IMR-90 (cell line): ENCODE data around the gene KDSR. TPM values are rescaled to one million over a fixed set of nuclear protein-coding genes. Genes with fewer than 3 reads are reported as not detected.

Experiments used
- ATAC-seq: fragments of 200-7000 bp; cut with Tn5 transposase; 2 replicates; pipeline ENCODE4 v1.9.1; 2020; ENCODE audit warnings: low read depth, mild to moderate bottlenecking, moderate library complexity
- Bru-seq: library from RNA; stranded (reverse); fragments of 400-500 nt; gene quantifications from one replicate; lab custom pipeline; 2021; lab: Mats Ljungman, UMichigan
- BruChase-seq, 2 experiments: library from RNA; stranded (reverse); fragments of 400-500 nt; gene quantifications; one replicate each; lab custom pipeline; 2021; lab: Mats Ljungman, UMichigan
- BruUV-seq: library from RNA; stranded (reverse); fragments of 400-500 nt; replicated peaks from 2 replicates; lab custom pipeline; 2021; lab: Mats Ljungman, UMichigan
- CTCF ChIA-PET: fragments of 300-600 bp; formaldehyde crosslinking; extraction: SDS; loops from one replicate; lab custom pipeline; 2021; ENCODE audit warnings: antibody characterized with exemption; lab: Yijun Ruan, JAX
- POLR2A ChIA-PET: fragments of 300-600 bp; sonication (Branson Sonifier 250); formaldehyde crosslinking; loops from one replicate; lab custom pipeline; 2022; ENCODE audit warnings: antibody characterized with exemption; ENCODE audit not compliant: unreplicated experiment; lab: Charles Lee
- DNase-seq: peaks from one replicate; pipeline ENCODE4 v3.0.0; 2013
- H2AFZ ChIP-seq: replicated peaks from 2 replicates; pipeline ENCODE3; 2013; ENCODE audit warnings: low read length, mild to moderate bottlenecking; ENCODE audit not compliant: poor library complexity
- H2AK5ac ChIP-seq: 2 replicates; pipeline ENCODE4 v1.6.1; 2013; ENCODE audit warnings: low read depth, low read length, inconsistent platforms
- H2AK9ac ChIP-seq: replicated peaks from 2 replicates; pipeline ENCODE3; 2013; ENCODE audit warnings: mild to moderate bottlenecking, low read depth, low read length, moderate library complexity; ENCODE audit not compliant: poor library complexity
- H2BK120ac ChIP-seq: 2 replicates; pipeline ENCODE4 v1.6.1; 2013; ENCODE audit warnings: low read depth, low read length, inconsistent platforms
- H2BK15ac ChIP-seq: 3 replicates; pipeline ENCODE4 v1.6.1; 2013; ENCODE audit warnings: low read depth, low read length, inconsistent platforms
- H2BK20ac ChIP-seq: 2 replicates; pipeline ENCODE4 v1.6.1; 2013; ENCODE audit warnings: low read depth, mild to moderate bottlenecking, inconsistent platforms, low read length, moderate library complexity
- H2BK5ac ChIP-seq: 2 replicates; pipeline ENCODE4 v1.6.1; 2013; ENCODE audit warnings: mild to moderate bottlenecking, low read depth, low read length, inconsistent platforms; ENCODE audit not compliant: poor library complexity, severe bottlenecking
- H3K14ac ChIP-seq: replicated peaks from 2 replicates; pipeline ENCODE4 v1.6.1; 2013; ENCODE audit warnings: low read depth, low read length, inconsistent platforms
- H3K18ac ChIP-seq: 2 replicates; pipeline ENCODE4 v1.6.1; 2013; ENCODE audit warnings: low read depth, low read length, control low read depth
- H3K23ac ChIP-seq: 2 replicates; pipeline ENCODE4 v1.6.1; 2013; ENCODE audit warnings: low read depth, low read length, inconsistent platforms
- H3K27ac ChIP-seq: 2 replicates; pipeline ENCODE4 v1.5.1; 2013; ENCODE audit warnings: mild to moderate bottlenecking, control low read depth, low read length; ENCODE audit not compliant: insufficient read depth
- H3K27me3 ChIP-seq: 2 replicates; pipeline ENCODE4 v1.6.1; 2013; ENCODE audit warnings: low read length; ENCODE audit not compliant: control insufficient read depth, insufficient read depth
- H3K36me3 ChIP-seq: 2 replicates; pipeline ENCODE4 v1.6.1; 2013; ENCODE audit warnings: low read length, mixed read lengths; ENCODE audit not compliant: control insufficient read depth, insufficient read depth
- H3K4ac ChIP-seq: 2 replicates; pipeline ENCODE4 v1.6.1; 2013; ENCODE audit warnings: low read depth, low read length, inconsistent platforms
- H3K4me1 ChIP-seq: 2 replicates; pipeline ENCODE4 v1.6.1; 2013; ENCODE audit warnings: low read length, mixed read lengths; ENCODE audit not compliant: control insufficient read depth, insufficient read depth
- H3K4me2 ChIP-seq: 2 replicates; pipeline ENCODE4 v1.6.1; 2013; ENCODE audit warnings: low read depth, mild to moderate bottlenecking, control low read depth, low read length, moderate library complexity
- H3K4me3 ChIP-seq: 2 replicates; pipeline ENCODE4 v1.5.1; 2013; ENCODE audit warnings: low read depth, mild to moderate bottlenecking, control low read depth, low read length, moderate library complexity; ENCODE audit not compliant: insufficient read depth
- H3K56ac ChIP-seq: 2 replicates; pipeline ENCODE4 v1.6.1; 2013; ENCODE audit warnings: low read length, inconsistent platforms; ENCODE audit not compliant: insufficient read depth; ENCODE audit errors: extremely low read depth
- H3K79me1 ChIP-seq, 2 experiments: 2 replicates each; pipeline ENCODE4 v1.6.1; 2013; ENCODE audit warnings: low read length in 2 of 2, inconsistent platforms in 1 of 2, low read depth in 1 of 2
- H3K9ac ChIP-seq: 2 replicates; pipeline ENCODE4 v1.6.1; 2013; ENCODE audit warnings: low read depth, low read length, control low read depth
- H3K9me1 ChIP-seq: 2 replicates; pipeline ENCODE4 v1.6.1; 2013; ENCODE audit warnings: low read length, inconsistent platforms; ENCODE audit not compliant: insufficient read depth
- H3K9me3 ChIP-seq: 2 replicates; pipeline ENCODE4 v1.6.1; 2013; ENCODE audit warnings: low read length; ENCODE audit not compliant: control insufficient read depth, insufficient read depth
- H4K20me1 ChIP-seq: 2 replicates; pipeline ENCODE4 v1.6.1; 2013; ENCODE audit warnings: low read length, inconsistent platforms; ENCODE audit not compliant: insufficient read depth
- H4K5ac ChIP-seq: 2 replicates; pipeline ENCODE4 v1.6.1; 2013; ENCODE audit warnings: mild to moderate bottlenecking, low read depth, low read length, control low read depth
- H4K8ac ChIP-seq, 2 experiments: 2 replicates each; pipeline ENCODE4 v1.6.1; 2013; ENCODE audit warnings: low read depth in 2 of 2, low read length in 2 of 2, control low read depth in 1 of 2, inconsistent platforms in 1 of 2
- H4K91ac ChIP-seq: 2 replicates; pipeline ENCODE4 v1.6.1; 2013; ENCODE audit warnings: low read depth, low read length, inconsistent platforms; ENCODE audit not compliant: insufficient read depth
- BHLHE40 ChIP-seq: fragments of 150-350 bp; IDR thresholded peaks from 2 replicates; pipeline ENCODE4 v1.6.1; 2016; ENCODE audit warnings: mild to moderate bottlenecking, low read depth, low read length
- CEBPB ChIP-seq: IDR thresholded peaks from 2 replicates; pipeline ENCODE4 v1.6.1; 2012; ENCODE audit warnings: low read depth, low read length, improper control_type of control experiment
- CHD1 ChIP-seq: IDR thresholded peaks from 2 replicates; pipeline ENCODE4 v1.6.1; 2012; ENCODE audit warnings: low read depth, low read length, improper control_type of control experiment
- ELK1 ChIP-seq: fragments of 150-350 bp; IDR thresholded peaks from 2 replicates; pipeline ENCODE4 v1.6.1; 2016; ENCODE audit warnings: low read depth, mild to moderate bottlenecking, low read length, moderate library complexity, borderline replicate concordance
- FOS ChIP-seq: fragments of 150-350 bp; IDR thresholded peaks from 2 replicates; pipeline ENCODE4 v1.6.1; 2016; ENCODE audit warnings: low read depth, low read length
- MAFK ChIP-seq: IDR thresholded peaks from 2 replicates; pipeline ENCODE4 v1.6.1; 2012; ENCODE audit warnings: low read depth, low read length, improper control_type of control experiment
- MAZ ChIP-seq: IDR thresholded peaks from 2 replicates; pipeline ENCODE4 v1.6.1; 2012; ENCODE audit warnings: low read depth, mild to moderate bottlenecking, low read length, improper control_type of control experiment, moderate library complexity, borderline replicate concordance
- NFE2L2 ChIP-seq: fragments of 150-350 bp; IDR thresholded peaks from 2 replicates; pipeline ENCODE4 v1.6.1; 2016; ENCODE audit warnings: low read depth, mild to moderate bottlenecking, low read length
- POLR2A ChIP-seq: IDR thresholded peaks from 2 replicates; pipeline ENCODE4 v1.6.1; 2012; ENCODE audit warnings: mild to moderate bottlenecking, low read depth, low read length
- RCOR1 ChIP-seq: IDR thresholded peaks from 2 replicates; pipeline ENCODE4 v1.6.1; 2012; ENCODE audit warnings: mild to moderate bottlenecking, low read length, improper control_type of control experiment; ENCODE audit not compliant: insufficient replicate concordance
- RFX5 ChIP-seq: IDR thresholded peaks from 2 replicates; pipeline ENCODE4 v1.8.0; 2012; ENCODE audit warnings: low read depth, mild to moderate bottlenecking, low read length, moderate library complexity
- SMC3 ChIP-seq: fragments of 150-350 bp; IDR thresholded peaks from 2 replicates; pipeline ENCODE4 v1.6.1; 2016; ENCODE audit warnings: low read depth, mild to moderate bottlenecking, antibody characterized with exemption, low read length, moderate library complexity
- USF2 ChIP-seq: fragments of 150-350 bp; IDR thresholded peaks from 2 replicates; pipeline ENCODE4 v1.6.1; 2017; ENCODE audit warnings: mild to moderate bottlenecking, antibody characterized with exemption, low read length, low read depth
- WGBS, 2 experiments: methylation state at CpG; one replicate each; pipeline versions ENCODE4 v1.1.5 to v1.1.7; 2013; ENCODE audit warnings: missing lambda C conversion rate in 2 of 2; ENCODE audit not compliant: insufficient read length in 1 of 2; ENCODE audit errors: extremely low coverage in 2 of 2; 5-methylcytosine and 5-hydroxymethylcytosine counted together
- dilution Hi-C: fragments of 300-500 bp; cut with HindIII; formaldehyde crosslinking; loops from one replicate; pipeline ENCODE4 v1.14.3; 2018; ENCODE audit warnings: low sequenced_read_pairs; ENCODE audit not compliant: unreplicated experiment
- in situ Hi-C: fragments of 300-500 bp; cut with MboI; formaldehyde crosslinking; loops from 3 replicates; pipeline ENCODE4 v1.14.3; 2019; ENCODE audit warnings: low sequenced_read_pairs, inconsistent platforms, mixed read lengths
- intact Hi-C: fragments of 100-400 bp; cut with micrococcal nuclease; formaldehyde crosslinking; loops from 2 replicates; pipeline ENCODE4 v1.10.0; 2022
- long read RNA-seq: library from polyadenylated mRNA; unstranded; transcript quantifications from one replicate; pipeline ENCODE4 v2.0.0, GENCODE V29; 2021; ENCODE audit not compliant: unreplicated experiment
- polyA plus RNA-seq, 3 experiments: library from polyadenylated mRNA; depleted of rRNA; stranded (reverse); fragments of >200 nt; gene quantifications; 2 replicates each; pipeline ENCODE4 v1.2.3, GENCODE V29; 2012; ENCODE audit warnings: low replicate concordance in 1 of 3
- total RNA-seq: library from RNA; depleted of rRNA; stranded (reverse); fragments of >200 nt; gene quantifications from 2 replicates; pipeline ENCODE4 v1.2.3, GENCODE V29; 2012; rRNA removed

Gene KDSR
- total RNA-seq (21.5 and 23.3 TPM in 2 replicates), polyA plus RNA-seq (2012; rRNA removed) (19.3 and 21.9 TPM in 2 replicates), Bru-seq, nascent RNA (percentile 87 among the genes with signal in this experiment), BruChase-seq, experiment 1, labeled RNA remaining after a 6-hour chase (percentile 85 among the genes with signal in this experiment), BruChase-seq, experiment 2, labeled RNA remaining after a 2-hour chase (percentile 81 among the genes with signal in this experiment)
- polyA plus RNA-seq (2012; cell fraction: cytosol; rRNA removed) = 13.9 and 41.4 TPM in 2 replicates
- 8.6 and 22.4 TPM in 2 replicates for polyA plus RNA-seq (2012; cell fraction: nucleus; rRNA removed; ENCODE audit: low replicate concordance)
- long read RNA-seq, full-length matches to known transcripts = 62 of 78 reads
- long read RNA-seq, partial matches to known transcripts = 0 of 78 reads
- long read RNA-seq, other reads (novel, unspliced or antisense) = 16 of 78 reads

- H2BK15ac ChIP-seq = peak within 1 kb of the TSS; percentile 96; the same call in 2 of the 3 replicates
- dilution Hi-C loops (no loop called here), in situ Hi-C loops (no loop called here), intact Hi-C loops (loop anchor here (1.0 kb wide), 2 partner anchors 31 to 55 kb away; partner anchors contain the start of gene VPS4B)
- H3K4me1 ChIP-seq = 0 out of 2 replicates have a peak, but pooled peaks cover 3% of the 10 kb centered on the region
- H3K79me1 ChIP-seq = peaks cover 6 to 31% of the 10 kb centered on the region in 2 experiments
- H3K9ac ChIP-seq = peak within 1 kb of the TSS; percentile 83
- peak within 1 kb of the TSS; percentile 94 for H3K27ac ChIP-seq
- H2BK5ac ChIP-seq = peak within 1 kb of the TSS; percentile 90
- peak within 1 kb of the TSS; percentile 58; the same call in 1 of the 2 replicates for H4K5ac ChIP-seq
- peak within 1 kb of the TSS; percentile 87 for H2BK120ac ChIP-seq
- peak within 1 kb of the TSS; percentile 79 for H4K91ac ChIP-seq
- peak within 1 kb of the TSS; percentile 45 for H3K18ac ChIP-seq
- H2AK9ac ChIP-seq = peak within 1 kb of the TSS; percentile 96
- H3K27me3 ChIP-seq = no peaks in the 10 kb centered on the region
- peak within 1 kb of the TSS; percentile 99 for H3K23ac ChIP-seq
- peak; percentile 95 for ATAC-seq
- H3K9me3 ChIP-seq = no peaks in the 10 kb centered on the region
- peak within 1 kb of the TSS; percentile 83 for H3K56ac ChIP-seq
- H2AK5ac ChIP-seq = peak within 1 kb of the TSS; percentile 92; the same call in 1 of the 2 replicates
- ChIA-PET POLR2A (interaction anchor here (0.5 to 0.7 kb wide), 2 partner anchors 31 to 668 kb away, joined by 5 read pairs; no protein-coding TSS in a partner anchor), CTCF (interaction anchor here (0.5 to 0.9 kb wide), 2 partner anchors 13 to 52 kb away, joined by 3 to 4 read pairs; no protein-coding TSS in a partner anchor)
- peak within 1 kb of the TSS; percentile 40; the same call in 1 of the 2 replicates for H2BK20ac ChIP-seq
- peak within 1 kb of the TSS; percentile 75 to 91 for H4K8ac ChIP-seq
- peak within 1 kb of the TSS; percentile 87 for H3K14ac ChIP-seq
- DNase-seq = peak; percentile 99
- peak within 1 kb of the TSS; percentile 84 for H3K4me2 ChIP-seq
- peak within 1 kb of the TSS; percentile 99 for H2AFZ ChIP-seq
- H3K4me3 ChIP-seq = peak within 1 kb of the TSS; percentile 88
- BruUV-seq = no TSS peak
- peaks cover 1% of the 10 kb centered on the region for H3K36me3 ChIP-seq
- H4K20me1 ChIP-seq = peaks cover 16% of the 10 kb centered on the region
- H3K9me1 ChIP-seq = peaks cover 2% of the 10 kb centered on the region
- H3K4ac ChIP-seq = peak within 1 kb of the TSS; percentile 91
- WGBS, 2 experiments = 0% methylated on average over 49 of the region's 90 CpGs; no CpG with 5 or more reads in 1 of the 2 experiments
- TF ChIP-seq BHLHE40 = peak; percentile 67
- TF ChIP-seq SMC3 = 0 out of 2 replicates have a peak, but pooled peaks have one; percentile 18
- TF ChIP-seq MAFK = no peak
- TF ChIP-seq NFE2L2 = no peak
- peak; percentile 87 for TF ChIP-seq MAZ
- peak; percentile 95 for TF ChIP-seq POLR2A
- no peak for TF ChIP-seq CHD1
- TF ChIP-seq CEBPB = no peak
- TF ChIP-seq USF2 = no peak
- TF ChIP-seq RCOR1 = no peak
- no peak; the same call in 1 of the 2 replicates for TF ChIP-seq RFX5
- TF ChIP-seq FOS = no peak; the same call in 1 of the 2 replicates
- no peak for TF ChIP-seq ELK1
These were observed at the start of gene KDSR for GRCh38 chr18:63367053-63367953. TSS of gene KDSR (minus strand) at chr18:63367206. CDS start at chr18:63367118, 88 bp downstream.
